Lower leg skin (tissue), 4 donors: Measurements from ENCODE around the gene MPZL2. TPM values are rescaled to one million over a fixed set of nuclear protein-coding genes. Genes with fewer than 3 reads are reported as not detected.

ENCODE experiments used
- DNase-seq, 2 donors: peaks; one replicate each; pipeline ENCODE4 v3.0.0-alpha.2; 2019; ENCODE audit warnings: low spot score in 2 of 2
- H3K4me3 ChIP-seq: fragments of 200-600 bp; sonication (generic); 2 replicates; pipeline ENCODE4 v1.5.1; 2017; ENCODE audit warnings: mild to moderate bottlenecking, low read depth; ENCODE audit not compliant: poor library complexity, severe bottlenecking
- POLR2A ChIP-seq, 2 donors: fragments of 450-650 bp; IDR thresholded peaks; one replicate each; pipeline ENCODE4 v1.6.1; 2016 to 2017; ENCODE audit warnings: antibody characterized with exemption in 2 of 2, mild to moderate bottlenecking in 1 of 2, moderate library complexity in 1 of 2
- WGBS, 2 donors: methylation state at CpG; one replicate each; pipeline ENCODE4 v1.1.5; 2018; 5-methylcytosine and 5-hydroxymethylcytosine counted together
- intact Hi-C: fragments of 100-400 bp; cut with DNase I; formaldehyde crosslinking; loops from one replicate; pipeline ENCODE4 v1.15.0; 2023; ENCODE audit warnings: low total_unique reads
- total RNA-seq, 4 donors: library from RNA; depleted of rRNA; stranded (reverse); fragments of >200 nt; gene quantifications; one replicate each; pipeline ENCODE4 v1.1.0, GENCODE V29; 2016
- TF ChIP-seq, protein P1 (sequence below), 3 donors: fragments of 450-650 bp; IDR thresholded peaks; one replicate each; pipeline ENCODE4 v1.5.1; 2016; ENCODE audit warnings: antibody characterized with exemption in 3 of 3, mild to moderate bottlenecking in 3 of 3, moderate library complexity in 2 of 3

The MPZL2 gene
- total RNA-seq, 4 donors from 2014 or later: 46.0 to 59.9 (median 53.5) TPM

- DNase-seq: no peak
- 45 to 52% methylated on average over 4 of the region's 4 CpGs for WGBS, 2 donors
- intact Hi-C loops: no loop called here
- H3K4me3 ChIP-seq: no peak overlapping the region
- TF ChIP-seq, protein P1, sequence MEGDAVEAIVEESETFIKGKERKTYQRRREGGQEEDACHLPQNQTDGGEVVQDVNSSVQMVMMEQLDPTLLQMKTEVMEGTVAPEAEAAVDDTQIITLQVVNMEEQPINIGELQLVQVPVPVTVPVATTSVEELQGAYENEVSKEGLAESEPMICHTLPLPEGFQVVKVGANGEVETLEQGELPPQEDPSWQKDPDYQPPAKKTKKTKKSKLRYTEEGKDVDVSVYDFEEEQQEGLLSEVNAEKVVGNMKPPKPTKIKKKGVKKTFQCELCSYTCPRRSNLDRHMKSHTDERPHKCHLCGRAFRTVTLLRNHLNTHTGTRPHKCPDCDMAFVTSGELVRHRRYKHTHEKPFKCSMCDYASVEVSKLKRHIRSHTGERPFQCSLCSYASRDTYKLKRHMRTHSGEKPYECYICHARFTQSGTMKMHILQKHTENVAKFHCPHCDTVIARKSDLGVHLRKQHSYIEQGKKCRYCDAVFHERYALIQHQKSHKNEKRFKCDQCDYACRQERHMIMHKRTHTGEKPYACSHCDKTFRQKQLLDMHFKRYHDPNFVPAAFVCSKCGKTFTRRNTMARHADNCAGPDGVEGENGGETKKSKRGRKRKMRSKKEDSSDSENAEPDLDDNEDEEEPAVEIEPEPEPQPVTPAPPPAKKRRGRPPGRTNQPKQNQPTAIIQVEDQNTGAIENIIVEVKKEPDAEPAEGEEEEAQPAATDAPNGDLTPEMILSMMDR (IDR thresholded peaks at IDR 0.05): no peak
These were observed 3.4 kb upstream of the MPZL2 start for GRCh38 chr11:118267486-118267885.

- peak in 1 of 2 donors; percentile 51 for DNase-seq
- WGBS, 2 donors: 27 to 42% methylated on average over 1 of the region's 1 CpG
- no peak overlapping the region for H3K4me3 ChIP-seq
- TF ChIP-seq, protein P1 (IDR thresholded peaks at IDR 0.05): no peak
- no peak for TF ChIP-seq POLR2A (IDR thresholded peaks at IDR 0.05)
- intact Hi-C loops: no loop called here
These were observed 1.9 kb upstream of the MPZL2 start for GRCh38 chr11:118265954-118266353.

DNA sequence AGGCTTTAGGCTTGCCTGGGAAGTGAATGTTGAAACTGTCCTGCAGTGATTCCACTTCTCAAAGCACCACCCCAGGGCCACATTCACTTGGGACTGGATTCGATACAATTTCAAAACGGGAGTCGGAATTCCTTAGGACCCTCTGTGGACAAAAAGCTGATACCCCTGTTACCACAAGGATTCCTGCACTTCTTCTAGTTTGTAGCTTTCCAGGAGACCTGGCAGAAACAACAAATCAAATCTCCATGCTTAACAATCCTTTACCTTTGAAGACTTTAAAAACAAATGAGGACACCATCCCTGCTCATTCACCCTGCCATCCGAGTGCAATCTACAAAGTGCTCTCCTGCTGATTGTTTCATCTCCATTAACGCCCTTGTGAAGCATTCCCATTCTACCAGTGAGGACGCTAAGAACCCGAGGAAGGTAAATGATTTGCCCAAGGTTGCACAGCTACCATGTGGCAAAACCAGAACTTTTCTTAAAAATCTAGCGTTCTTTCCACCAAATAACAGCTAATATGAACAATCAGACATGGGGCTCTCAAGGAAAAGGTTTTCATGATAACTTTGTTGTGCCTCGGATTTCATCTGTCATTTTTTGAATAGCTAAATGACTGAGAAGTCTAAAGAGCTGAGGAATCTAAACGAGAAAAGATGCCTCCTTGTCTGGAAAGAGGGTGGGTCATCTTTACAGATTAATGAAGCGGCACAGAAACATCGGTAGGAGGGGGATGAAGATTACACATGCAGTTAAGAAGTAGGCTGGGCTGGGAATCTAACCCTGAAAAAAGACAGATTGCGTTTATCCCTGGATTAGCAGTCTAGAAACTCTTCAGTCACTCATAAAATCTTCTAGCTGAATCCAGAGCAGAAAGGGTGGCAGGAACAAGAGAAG, 720 bp upstream of the MPZL2 start:
- intact Hi-C loops: no loop called here
- no peak for TF ChIP-seq POLR2A (IDR thresholded peaks at IDR 0.05)
- TF ChIP-seq, protein P1 (IDR thresholded peaks at IDR 0.05): no peak
- peak overlapping the region; percentile 6 for H3K4me3 ChIP-seq
- WGBS, 2 donors: 39 to 53% methylated on average over 13 of the region's 13 CpGs
- DNase-seq: no peak

GRCh38 chr11:118263112-118263511, 985 bp downstream of the MPZL2 start:
- 53 to 56% methylated on average over 4 of the region's 4 CpGs for WGBS, 2 donors
- intact Hi-C loops: no loop called here
- no peak for DNase-seq
- no peak overlapping the region for H3K4me3 ChIP-seq
- TF ChIP-seq, protein P1 (IDR thresholded peaks at IDR 0.05): no peak
- TF ChIP-seq POLR2A (IDR thresholded peaks at IDR 0.05): no peak

- no peak for TF ChIP-seq POLR2A (IDR thresholded peaks at IDR 0.05)
- TF ChIP-seq, protein P1 (IDR thresholded peaks at IDR 0.05): no peak
- WGBS, 2 donors: 72 to 74% methylated on average over 3 of the region's 3 CpGs
- DNase-seq: no peak
- intact Hi-C loops: no loop called here
- no peak overlapping the region for H3K4me3 ChIP-seq
These were observed 3.7 kb downstream of the MPZL2 start for GRCh38 chr11:118260353-118260752.
